ENCODE results near the gene MRPS17. TPM values are rescaled to one million over a fixed set of nuclear protein-coding genes. Genes with fewer than 3 reads are reported as not detected.

Gene MRPS17
- total and polyA plus RNA-seq, 2 donors (not counting 1 experiment from before 2014, with no cell fraction given) = 4.2 to 13.0 TPM

- no peaks in the 10 kb centered on the region for H3K9me3 Mint-ChIP-seq (ENCODE audit: insufficient read depth)
- no peaks in the 10 kb centered on the region for H3K9me3 ChIP-seq (ENCODE audit: control extremely low read depth in 1 of 3, control insufficient read depth in 2 of 3, insufficient read depth in 1 of 3, low read length in 2 of 3)
- CTCF ChIA-PET = interaction anchor here (0.9 kb wide), 1 partner anchor 382 kb away, joined by 3 read pairs; no protein-coding TSS in a partner anchor
- peaks cover 7% of the 10 kb centered on the region for H3K4me1 Mint-ChIP-seq
- TF ChIP-seq CTCF (IDR thresholded peaks at IDR 0.05) (no peak), EZH2 (IDR thresholded peaks at IDR 0.05; ENCODE audit: borderline replicate concordance, insufficient read depth, low read depth, low read length, poor library complexity, severe bottlenecking) (no peak)
- peaks cover 0 to 43% of the 10 kb centered on the region in 2 experiments for H3K36me3 ChIP-seq (replicated peaks in 1 of 2; ENCODE audit: control extremely low read depth in 1 of 2, control insufficient read depth in 1 of 2, extremely low read depth in 1 of 2, insufficient read depth in 2 of 2, low read length in 1 of 2)
- H3K9ac ChIP-seq (ENCODE audit: low read length) = no peak overlapping the region
- POLR2A ChIA-PET = interaction anchor here (0.6 kb wide), 1 partner anchor 10 kb away, joined by 3 read pairs; no protein-coding TSS in a partner anchor
- no peak overlapping the region for H3K27ac ChIP-seq (ENCODE audit: low read length in 2 of 2)
- WGBS (ENCODE audit: insufficient coverage) = 100% methylated on average over 1 of the region's 4 CpGs
- DNase-seq (no peak), ATAC-seq (ENCODE audit: low read depth) (no peak)
- H3K4me2 ChIP-seq (replicated peaks; ENCODE audit: low read depth, low read length, poor library complexity, severe bottlenecking) = no peak overlapping the region
- H3K4me3 ChIP-seq (ENCODE audit: control extremely low read depth in 1 of 5, extremely low read depth in 1 of 5, insufficient read depth in 1 of 5, low read depth in 2 of 5, low read length in 4 of 5) = no peak overlapping the region
- no peak overlapping the region for H3K4me3 Mint-ChIP-seq
- H3K27me3 ChIP-seq (replicated peaks in 1 of 4; ENCODE audit: control extremely low read depth in 1 of 4, control insufficient read depth in 3 of 4, insufficient read depth in 4 of 4, low read length in 3 of 4) = no peaks in the 10 kb centered on the region
- H4K20me1 ChIP-seq (ENCODE audit: control insufficient read depth, insufficient read depth, low read length, poor library complexity, severe bottlenecking) = peaks cover 28% of the 10 kb centered on the region
- intact Hi-C loops (cut with micrococcal nuclease) = no loop called here
- no peaks in the 10 kb centered on the region for H3K4me1 ChIP-seq (ENCODE audit: control insufficient read depth in 2 of 2, insufficient read depth in 2 of 2, low read length in 2 of 2)
- H3K27ac Mint-ChIP-seq = no peak overlapping the region
- no peaks in the 10 kb centered on the region for H3K27me3 Mint-ChIP-seq
- H3K79me2 ChIP-seq (ENCODE audit: control insufficient read depth, insufficient read depth, low read length) = peaks cover 14% of the 10 kb centered on the region
- H2AFZ ChIP-seq (ENCODE audit: insufficient read depth, low read depth, low read length, poor library complexity, severe bottlenecking) = no peak overlapping the region
Measured at GRCh38 chr7:55977831-55978230, 26.2 kb downstream of the MRPS17 start.

- ATAC-seq (ENCODE audit: low read depth) (no peak), DNase-seq (no peak)
- no peak overlapping the region for H3K9ac ChIP-seq (ENCODE audit: low read length)
- WGBS (ENCODE audit: insufficient coverage) = 90% methylated on average over 3 of the region's 3 CpGs
- H3K27me3 ChIP-seq (replicated peaks in 1 of 4; ENCODE audit: control extremely low read depth in 1 of 4, control insufficient read depth in 3 of 4, insufficient read depth in 4 of 4, low read length in 3 of 4) = no peaks in the 10 kb centered on the region
- ChIA-PET POLR2A (no interaction called here), CTCF (interaction anchor here (1.6 kb wide), 1 partner anchor 16 kb away, joined by 5 read pairs; no protein-coding TSS in a partner anchor)
- intact Hi-C loops (cut with micrococcal nuclease) = no loop called here
- H3K4me1 ChIP-seq (ENCODE audit: control insufficient read depth in 2 of 2, insufficient read depth in 2 of 2, low read length in 2 of 2) = no peaks in the 10 kb centered on the region
- no peak overlapping the region for H3K4me2 ChIP-seq (replicated peaks; ENCODE audit: low read depth, low read length, poor library complexity, severe bottlenecking)
- no peak overlapping the region for H2AFZ ChIP-seq (ENCODE audit: insufficient read depth, low read depth, low read length, poor library complexity, severe bottlenecking)
- peaks cover 11% of the 10 kb centered on the region for H4K20me1 ChIP-seq (ENCODE audit: control insufficient read depth, insufficient read depth, low read length, poor library complexity, severe bottlenecking)
- no peak overlapping the region for H3K27ac Mint-ChIP-seq
- H3K27ac ChIP-seq (ENCODE audit: low read length in 2 of 2) = no peak overlapping the region
- no peak overlapping the region for H3K4me3 Mint-ChIP-seq
- peaks cover 3 to 58% of the 10 kb centered on the region in 2 experiments for H3K36me3 ChIP-seq (replicated peaks in 1 of 2; ENCODE audit: control extremely low read depth in 1 of 2, control insufficient read depth in 1 of 2, extremely low read depth in 1 of 2, insufficient read depth in 2 of 2, low read length in 1 of 2)
- peaks cover 5% of the 10 kb centered on the region for H3K79me2 ChIP-seq (ENCODE audit: control insufficient read depth, insufficient read depth, low read length)
- H3K9me3 Mint-ChIP-seq (ENCODE audit: insufficient read depth) = no peaks in the 10 kb centered on the region
- no peak for TF ChIP-seq CTCF (IDR thresholded peaks at IDR 0.05)
- no peak for TF ChIP-seq EZH2 (IDR thresholded peaks at IDR 0.05; ENCODE audit: borderline replicate concordance, insufficient read depth, low read depth, low read length, poor library complexity, severe bottlenecking)
- no peaks in the 10 kb centered on the region for H3K9me3 ChIP-seq (ENCODE audit: control extremely low read depth in 1 of 3, control insufficient read depth in 2 of 3, insufficient read depth in 1 of 3, low read length in 2 of 3)
- H3K27me3 Mint-ChIP-seq = no peaks in the 10 kb centered on the region
- no peak overlapping the region for H3K4me3 ChIP-seq (ENCODE audit: control extremely low read depth in 1 of 5, extremely low read depth in 1 of 5, insufficient read depth in 1 of 5, low read depth in 2 of 5, low read length in 4 of 5)
- H3K4me1 Mint-ChIP-seq = peaks cover 3% of the 10 kb centered on the region
Measured at GRCh38 chr7:55980266-55980665, 28.6 kb downstream of the MRPS17 start.
